Stimulated activated memory B cell treated with anti-CD40 and anti-IgM and Interleukin-4, amounts not matched to agents 10 μg/mL and 1 μg/mL and 100 μg/mL, for 72 hours (primary cell): ENCODE measurements around the gene BMP2K.
"Not testable (repeated sequence)": the region's sequence is repeated elsewhere in the genome, so short reads cannot be mapped to it uniquely, and the experiment has no call there.

ENCODE experiments used
- ATAC-seq: fragments of 150-1000 bp; cut with Tn5 transposase; 2 replicates; pipeline ENCODE4 v1.10.0; 2021
- H3K27ac Mint-ChIP-seq: one replicate; pipeline ENCODE4 v1.8.0; 2022; ENCODE audit warnings: mild to moderate bottlenecking, mixed read lengths
- H3K27me3 Mint-ChIP-seq: one replicate; pipeline ENCODE4 v1.8.0; 2022; ENCODE audit warnings: mixed read lengths
- H3K36me3 Mint-ChIP-seq: one replicate; pipeline ENCODE4 v1.8.0; 2022; ENCODE audit warnings: mixed read lengths
- H3K4me1 Mint-ChIP-seq: one replicate; pipeline ENCODE4 v1.8.0; 2022; ENCODE audit warnings: mixed read lengths
- H3K4me3 Mint-ChIP-seq: one replicate; pipeline ENCODE4 v1.8.0; 2022; ENCODE audit warnings: mild to moderate bottlenecking, moderate library complexity, mixed read lengths
- H3K9me3 Mint-ChIP-seq: one replicate; pipeline ENCODE4 v1.8.0; 2022; ENCODE audit warnings: mixed read lengths

The BMP2K gene

DNA sequence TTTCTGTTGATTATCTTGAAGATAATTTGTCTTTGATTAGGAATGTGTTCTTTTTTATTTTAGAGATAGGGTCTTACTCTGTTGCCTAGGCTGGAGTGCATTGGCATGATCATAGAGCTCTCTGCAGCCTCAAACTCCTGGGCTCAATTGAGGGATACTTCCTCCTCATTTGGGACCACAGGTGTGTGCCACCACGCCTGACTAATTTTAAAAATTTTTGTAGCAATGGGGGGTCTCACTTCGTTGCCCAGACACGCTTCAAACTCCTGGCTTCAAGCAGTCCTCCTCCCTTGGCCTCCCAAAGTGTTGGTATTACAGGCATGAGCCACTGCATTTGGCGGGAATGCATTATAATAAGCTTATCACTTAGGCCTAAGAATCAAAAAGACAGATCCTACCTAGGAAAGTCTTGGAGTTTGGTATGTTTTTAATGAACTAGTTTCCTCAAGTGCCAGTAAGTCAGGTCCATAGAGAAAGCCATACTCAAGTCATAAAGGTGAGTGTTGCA lies 21.7 kb downstream of the BMP2K start:
- peaks cover 42% of the 10 kb centered on the region for H3K36me3 Mint-ChIP-seq
- H3K27me3 Mint-ChIP-seq, result no peaks in the 10 kb centered on the region
- no peak overlapping the region for H3K27ac Mint-ChIP-seq
- ATAC-seq, result no peak
- H3K4me3 Mint-ChIP-seq, result no peak overlapping the region
- no peaks in the 10 kb centered on the region for H3K9me3 Mint-ChIP-seq
- peaks cover 56% of the 10 kb centered on the region for H3K4me1 Mint-ChIP-seq

DNA sequence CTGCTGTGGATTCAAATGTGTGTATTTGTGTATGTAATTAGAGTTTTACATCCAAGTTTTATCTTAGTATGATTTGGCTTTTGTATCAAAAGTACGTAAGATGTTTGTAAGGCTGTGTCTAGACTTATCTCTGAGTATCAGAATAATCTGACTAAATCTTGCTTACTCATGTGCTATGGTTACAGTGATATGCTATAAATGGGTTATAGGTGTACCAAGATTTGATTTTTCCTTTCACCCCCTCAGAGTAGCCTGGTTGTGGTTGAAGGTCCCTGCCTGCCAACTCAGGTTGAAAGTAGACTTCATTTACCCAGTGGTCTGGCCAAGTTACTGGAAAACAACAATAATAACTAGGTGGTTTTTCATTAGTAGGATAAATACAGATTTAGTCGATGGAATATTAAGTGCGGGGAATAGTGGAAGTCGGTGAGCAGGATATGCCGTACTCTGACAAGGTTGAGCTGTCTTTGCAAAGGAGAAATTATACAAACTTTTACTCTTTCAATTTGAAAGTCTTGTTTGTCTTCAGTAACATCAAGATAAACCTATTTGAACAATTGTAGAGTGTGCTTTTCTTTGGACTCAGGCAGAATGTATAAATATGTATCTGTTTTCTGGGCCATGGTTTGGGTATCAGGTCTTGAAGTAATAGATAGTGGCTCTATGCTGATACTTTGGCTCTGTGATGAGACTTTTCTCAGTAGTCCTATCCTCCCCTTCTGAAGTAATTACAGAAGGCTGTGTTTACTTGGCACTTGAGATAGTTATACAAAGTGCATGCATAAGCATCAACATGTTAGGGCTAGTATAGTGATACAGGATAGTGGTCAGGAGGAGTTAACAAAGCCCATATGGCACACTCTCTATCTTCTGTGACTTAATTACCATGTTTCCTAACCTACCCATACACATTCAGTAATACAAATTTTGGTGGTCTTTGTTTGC lies 23.7 kb downstream of the BMP2K start:
- peaks cover 75% of the 10 kb centered on the region for H3K4me1 Mint-ChIP-seq
- H3K27ac Mint-ChIP-seq, result peak overlapping the region; percentile 75
- peak; percentile 41 for ATAC-seq
- no peaks in the 10 kb centered on the region for H3K9me3 Mint-ChIP-seq
- H3K36me3 Mint-ChIP-seq, result peaks cover 38% of the 10 kb centered on the region
- peak overlapping the region; percentile 38 for H3K4me3 Mint-ChIP-seq
- H3K27me3 Mint-ChIP-seq, result no peaks in the 10 kb centered on the region

DNA sequence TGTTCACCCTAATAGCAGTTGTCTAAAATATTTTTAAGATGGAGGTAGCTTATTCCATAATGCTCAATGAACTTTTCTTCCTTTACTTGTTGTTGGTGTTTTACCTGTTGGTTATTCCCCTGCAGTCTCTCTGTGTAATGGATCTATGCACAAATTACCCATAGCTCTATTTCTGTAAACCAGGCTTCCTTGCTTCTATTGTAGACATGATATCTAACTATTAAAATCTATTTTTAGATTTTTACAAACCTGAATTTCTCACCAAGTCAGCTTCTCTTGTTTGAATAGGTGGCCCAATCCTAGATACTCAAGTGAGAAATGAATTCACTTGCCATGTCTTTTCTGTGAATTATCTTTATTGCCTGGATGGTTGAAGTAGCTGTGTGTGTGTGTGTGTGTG lies 24.8 kb downstream of the BMP2K start:
- peak overlapping the region; percentile 56 for H3K27ac Mint-ChIP-seq
- ATAC-seq, result no peak
- H3K4me1 Mint-ChIP-seq, result peaks cover 79% of the 10 kb centered on the region
- H3K4me3 Mint-ChIP-seq, result no peak overlapping the region
- H3K9me3 Mint-ChIP-seq, result peaks cover 2% of the 10 kb centered on the region
- no peaks in the 10 kb centered on the region for H3K27me3 Mint-ChIP-seq
- H3K36me3 Mint-ChIP-seq, result peaks cover 34% of the 10 kb centered on the region

DNA sequence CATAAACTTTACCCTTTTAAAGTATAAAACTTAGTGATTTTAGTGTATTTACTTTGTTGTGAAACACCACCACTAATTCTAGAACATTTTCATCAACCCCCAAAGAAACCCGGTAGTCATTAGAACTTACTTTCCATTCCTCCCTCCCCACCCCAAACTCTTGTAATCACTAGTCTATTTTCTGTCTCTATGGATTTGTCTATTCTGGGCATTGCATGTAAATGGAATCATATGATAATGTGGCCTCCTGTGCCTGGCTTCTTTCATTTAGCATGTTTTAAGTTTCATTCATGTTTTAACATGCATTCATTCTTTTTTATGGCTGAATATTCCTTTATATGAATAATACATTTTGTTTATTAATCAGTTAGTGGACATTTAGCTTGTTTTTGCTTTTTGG lies 27.8 kb downstream of the BMP2K start:
- no peaks in the 10 kb centered on the region for H3K27me3 Mint-ChIP-seq
- no peak for ATAC-seq
- peaks cover 2% of the 10 kb centered on the region for H3K9me3 Mint-ChIP-seq
- H3K27ac Mint-ChIP-seq, result no peak overlapping the region
- H3K36me3 Mint-ChIP-seq, result peaks cover 49% of the 10 kb centered on the region
- H3K4me3 Mint-ChIP-seq, result no peak overlapping the region
- H3K4me1 Mint-ChIP-seq, result peaks cover 71% of the 10 kb centered on the region

DNA sequence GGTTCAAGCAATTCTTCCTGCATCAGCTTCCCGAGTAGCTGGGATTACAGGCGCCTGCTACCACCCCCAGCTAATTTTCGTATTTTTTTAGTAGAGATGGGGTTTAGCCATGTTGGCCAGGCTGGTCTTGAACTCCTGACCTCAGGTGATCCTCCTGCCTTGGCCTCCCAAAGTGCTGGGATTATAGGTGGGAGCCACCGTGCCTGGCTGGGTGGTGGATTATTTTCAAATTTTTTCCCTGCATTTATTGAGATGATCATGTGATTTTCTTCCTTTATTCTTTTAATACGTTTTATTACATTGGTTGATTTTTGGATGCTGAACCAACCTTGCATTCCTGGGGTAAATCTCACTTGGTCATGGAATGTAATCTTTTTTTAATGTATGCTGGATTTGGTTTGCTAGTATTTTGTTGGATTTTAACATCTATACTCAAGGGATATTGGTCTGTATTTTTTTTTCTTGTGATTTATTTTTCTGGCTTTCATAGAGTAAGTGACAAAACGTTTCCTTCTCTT lies 30.9 kb downstream of the BMP2K start:
- Mint-ChIP-seq H3K4me3 (no peak overlapping the region), H3K27ac (no peak overlapping the region), H3K36me3 (peaks cover 48% of the 10 kb centered on the region), H3K9me3 (peaks cover 2% of the 10 kb centered on the region), H3K27me3 (no peaks in the 10 kb centered on the region), H3K4me1 (peaks cover 73% of the 10 kb centered on the region)
- ATAC-seq, result no peak

DNA sequence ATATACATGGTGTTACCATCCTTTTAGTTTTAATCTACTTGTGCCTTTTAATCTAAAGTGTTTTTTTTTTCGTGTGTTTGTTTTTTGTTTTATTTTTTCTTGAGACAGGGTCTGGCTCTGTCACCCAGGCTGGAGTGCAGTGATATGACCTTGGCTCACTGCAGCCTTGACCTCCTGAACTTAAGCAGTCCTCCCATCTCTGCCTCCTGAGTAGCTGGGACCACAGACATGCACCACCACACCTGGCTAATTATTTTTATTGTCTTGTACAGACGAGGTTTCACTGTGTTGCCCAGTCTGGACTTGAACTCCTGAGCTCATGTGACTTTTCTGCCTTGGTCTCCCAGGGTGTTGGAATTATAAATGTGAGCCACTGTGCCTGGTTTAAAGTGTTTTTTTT lies 33.1 kb downstream of the BMP2K start:
- ATAC-seq, result no peak
- peaks cover 14% of the 10 kb centered on the region for H3K9me3 Mint-ChIP-seq
- no peaks in the 10 kb centered on the region for H3K27me3 Mint-ChIP-seq
- peak overlapping the region; percentile 70 for H3K27ac Mint-ChIP-seq
- H3K4me3 Mint-ChIP-seq, result no peak overlapping the region
- peaks cover 77% of the 10 kb centered on the region for H3K4me1 Mint-ChIP-seq
- peaks cover 60% of the 10 kb centered on the region for H3K36me3 Mint-ChIP-seq

DNA sequence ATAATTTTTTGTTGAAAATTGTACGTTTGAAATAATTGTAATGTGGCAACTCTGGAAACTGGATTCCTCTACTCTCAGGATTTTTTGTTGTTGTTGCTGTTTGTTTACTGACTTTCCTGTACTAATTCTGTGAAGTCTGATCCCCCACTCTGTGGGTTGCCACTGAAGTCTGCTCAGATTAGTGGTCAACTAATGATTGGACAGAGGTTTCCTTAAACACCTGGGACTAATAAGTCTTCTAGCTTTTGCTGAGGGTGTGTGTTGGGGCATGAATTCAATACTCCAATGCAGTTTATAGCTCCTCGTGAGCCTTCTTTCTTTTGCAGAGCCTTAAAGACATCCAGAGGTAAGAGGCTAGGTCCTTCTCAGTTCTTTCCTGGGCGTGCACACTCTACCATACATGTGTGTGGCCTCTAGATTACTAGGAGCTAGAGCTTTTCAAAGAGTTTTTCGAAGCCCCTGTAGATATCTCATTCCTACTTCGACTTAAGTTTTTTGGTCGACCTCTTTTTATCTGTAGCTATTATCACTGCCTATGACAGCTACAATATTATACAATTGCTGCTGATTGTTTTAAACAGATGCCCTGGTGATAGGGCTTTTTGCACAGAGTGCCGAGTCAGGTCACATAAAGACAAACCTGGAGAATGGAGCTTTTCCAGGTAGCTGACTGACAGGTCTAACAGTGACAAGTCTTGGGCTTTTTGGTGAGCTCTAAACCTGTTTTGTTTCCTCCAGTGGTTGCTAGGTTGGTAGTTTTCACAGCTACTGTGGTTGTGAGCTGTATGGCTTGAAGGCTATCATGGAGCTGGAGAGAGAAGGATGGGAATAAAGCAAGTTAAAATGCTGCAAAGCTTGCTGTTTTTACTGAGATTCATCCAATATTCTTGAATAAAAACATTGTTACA lies 34.0 kb downstream of the BMP2K start:
- H3K27ac Mint-ChIP-seq, result no peak overlapping the region

DNA sequence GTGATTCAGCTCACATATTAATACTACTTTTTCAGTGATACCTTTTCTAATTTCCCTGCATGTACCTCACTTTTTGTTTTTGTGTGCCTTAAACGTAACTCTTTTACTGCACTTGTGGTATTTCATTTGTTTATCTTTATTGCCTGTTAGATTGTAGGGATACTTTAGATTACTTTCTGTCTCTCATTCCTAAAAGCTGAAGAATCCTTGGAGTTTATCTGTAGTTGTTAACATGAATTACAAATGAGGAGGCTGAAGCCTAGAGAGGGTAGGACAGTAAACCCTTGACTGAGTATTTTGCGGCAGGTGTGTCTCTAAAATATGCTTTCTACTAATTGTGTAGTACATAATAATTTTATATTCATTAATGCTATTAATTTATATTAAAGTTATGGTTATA lies 34.9 kb downstream of the BMP2K start:
- peaks cover 71% of the 10 kb centered on the region for H3K4me1 Mint-ChIP-seq
- H3K9me3 Mint-ChIP-seq, result peaks cover 11% of the 10 kb centered on the region
- H3K36me3 Mint-ChIP-seq, result peaks cover 52% of the 10 kb centered on the region
- H3K27me3 Mint-ChIP-seq, result no peaks in the 10 kb centered on the region
- H3K4me3 Mint-ChIP-seq, result no peak overlapping the region
- H3K27ac Mint-ChIP-seq, result no peak overlapping the region
- ATAC-seq, result no peak

More for the DNA sequence above, 34.0 kb downstream of the BMP2K start:
- Mint-ChIP-seq H3K27me3 (no peaks in the 10 kb centered on the region), H3K4me3 (no peak overlapping the region), H3K36me3 (peaks cover 55% of the 10 kb centered on the region), H3K9me3 (peaks cover 12% of the 10 kb centered on the region), H3K4me1 (peaks cover 69% of the 10 kb centered on the region)
- no peak for ATAC-seq

DNA sequence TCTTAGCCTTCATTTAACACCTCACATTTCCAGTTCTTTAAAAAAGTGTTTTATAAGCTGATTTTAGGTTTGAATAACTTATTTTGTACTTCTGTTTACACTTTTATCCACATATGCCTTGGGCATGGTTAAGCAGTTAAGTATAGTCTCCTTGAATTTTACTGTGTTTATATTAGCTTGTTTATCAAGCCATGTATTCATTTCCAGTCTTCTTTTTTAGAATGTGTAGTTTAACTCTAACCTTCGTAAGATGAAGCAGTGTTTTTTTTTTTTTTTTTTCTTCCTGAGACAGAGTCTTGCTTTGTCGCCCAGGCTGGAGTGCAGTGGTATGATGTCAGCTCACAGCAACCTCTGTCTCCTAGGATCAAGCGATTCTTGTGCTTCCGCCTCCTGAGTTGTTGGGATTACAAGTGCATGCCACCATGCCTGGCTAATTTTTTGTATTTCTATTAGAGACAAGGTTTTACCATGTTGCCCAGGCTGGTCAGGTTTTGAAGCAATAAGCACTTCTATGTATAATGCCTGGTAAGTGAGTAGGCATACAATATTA lies 42.5 kb downstream of the BMP2K start:
- Mint-ChIP-seq H3K4me3 (no peak overlapping the region), H3K27ac (no peak overlapping the region), H3K4me1 (peaks cover 58% of the 10 kb centered on the region), H3K36me3 (peaks cover 24% of the 10 kb centered on the region), H3K27me3 (no peaks in the 10 kb centered on the region), H3K9me3 (peaks cover 7% of the 10 kb centered on the region)
- no peak for ATAC-seq

DNA sequence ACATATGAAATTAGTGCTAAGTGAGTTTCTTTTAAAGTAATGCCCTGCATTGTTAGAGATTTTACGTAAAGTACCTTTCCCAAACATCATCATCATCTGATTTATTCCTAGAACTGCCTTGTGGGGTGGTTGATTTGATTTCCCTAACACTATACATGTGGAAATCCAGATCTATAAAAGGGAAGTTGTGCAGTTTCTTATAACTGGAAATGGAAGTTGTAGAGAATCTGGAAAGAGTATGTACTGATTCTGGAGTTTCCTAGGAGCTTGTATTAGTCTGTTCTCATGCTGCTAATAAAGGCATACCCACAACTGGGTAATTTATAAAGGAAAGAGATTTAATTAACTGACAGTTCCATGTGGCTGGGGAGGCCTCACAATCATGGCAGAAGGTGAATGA lies 47.9 kb downstream of the BMP2K start:
- Mint-ChIP-seq H3K36me3 (peaks cover 38% of the 10 kb centered on the region), H3K4me3 (no peak overlapping the region), H3K4me1 (peaks cover 42% of the 10 kb centered on the region), H3K27me3 (no peaks in the 10 kb centered on the region), H3K27ac (peak overlapping the region; percentile 39), H3K9me3 (no peaks in the 10 kb centered on the region)
- no peak for ATAC-seq

DNA sequence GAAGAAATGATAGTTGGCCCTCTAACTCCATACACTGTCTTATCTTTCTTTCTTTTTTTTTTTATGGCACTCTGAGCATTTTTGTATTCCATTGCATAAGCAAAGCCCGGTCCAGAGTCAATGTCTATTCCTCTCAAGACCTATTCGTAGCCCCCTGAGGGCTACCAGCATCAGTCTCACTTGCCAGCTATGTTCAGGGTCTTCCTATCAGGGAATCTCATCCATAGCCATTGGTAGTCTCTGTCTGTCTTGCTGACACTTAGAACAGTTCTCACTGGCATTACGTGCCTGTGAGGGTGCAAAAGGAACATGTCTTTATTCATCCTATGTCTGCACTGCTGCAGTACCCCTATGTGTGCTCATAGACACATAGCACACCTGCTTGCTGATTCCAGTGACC lies 51.0 kb downstream of the BMP2K start:
- Mint-ChIP-seq H3K4me3 (no peak overlapping the region), H3K27me3 (no peaks in the 10 kb centered on the region), H3K36me3 (peaks cover 61% of the 10 kb centered on the region), H3K27ac (no peak overlapping the region), H3K4me1 (peaks cover 33% of the 10 kb centered on the region), H3K9me3 (no peaks in the 10 kb centered on the region)
- ATAC-seq, result no peak

DNA sequence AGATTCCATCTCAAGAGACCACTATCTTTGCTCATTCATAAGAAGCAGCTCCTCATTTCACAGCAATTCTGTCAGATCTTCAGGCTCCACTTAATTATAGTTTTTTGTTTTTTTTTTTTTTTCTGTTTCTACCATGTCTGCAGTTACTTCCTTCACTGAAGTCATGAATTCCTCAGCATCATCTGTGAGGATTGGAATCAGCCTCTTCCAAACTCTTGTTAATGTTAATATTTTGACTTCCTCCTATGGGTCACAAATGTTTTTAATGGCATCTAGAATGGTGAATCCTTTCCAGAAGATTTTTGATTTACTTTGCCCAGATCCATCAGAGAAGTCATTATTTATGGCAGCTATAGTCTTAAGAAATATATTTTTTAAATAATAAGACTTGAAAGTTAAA lies 53.1 kb downstream of the BMP2K start:
- peaks cover 31% of the 10 kb centered on the region for H3K4me1 Mint-ChIP-seq
- H3K27ac Mint-ChIP-seq, result peak overlapping the region; percentile 53
- H3K27me3 Mint-ChIP-seq, result no peaks in the 10 kb centered on the region

DNA sequence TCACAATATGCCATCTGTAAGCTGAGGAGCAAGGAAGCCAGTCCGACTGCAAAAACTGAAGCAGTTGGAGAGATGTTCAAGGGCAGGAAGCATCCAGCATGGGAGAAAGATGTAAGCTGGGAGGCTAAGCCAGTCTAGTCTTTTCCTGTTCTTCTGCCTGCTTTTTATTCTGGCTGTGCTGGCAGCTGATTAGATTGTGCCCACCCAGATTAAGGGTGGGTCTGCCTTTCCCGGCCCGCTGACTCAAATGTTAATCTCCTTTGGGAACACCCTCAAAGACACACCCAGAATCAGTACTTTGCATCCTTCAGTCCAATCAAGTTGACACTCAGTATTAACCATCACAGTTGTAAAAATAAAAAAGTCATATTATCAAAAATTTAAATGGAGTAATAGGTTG lies 63.5 kb downstream of the BMP2K start:
- H3K4me1 Mint-ChIP-seq, H3K9me3 Mint-ChIP-seq, ATAC-seq, H3K27ac Mint-ChIP-seq, H3K4me3 Mint-ChIP-seq, H3K27me3 Mint-ChIP-seq: not testable (repeated sequence)
- peaks cover 45% of the 10 kb centered on the region for H3K36me3 Mint-ChIP-seq

More for the DNA sequence above, 53.1 kb downstream of the BMP2K start:
- Mint-ChIP-seq H3K9me3 (no peaks in the 10 kb centered on the region), H3K36me3 (peaks cover 65% of the 10 kb centered on the region), H3K4me3 (no peak overlapping the region)
- ATAC-seq, result no peak

DNA sequence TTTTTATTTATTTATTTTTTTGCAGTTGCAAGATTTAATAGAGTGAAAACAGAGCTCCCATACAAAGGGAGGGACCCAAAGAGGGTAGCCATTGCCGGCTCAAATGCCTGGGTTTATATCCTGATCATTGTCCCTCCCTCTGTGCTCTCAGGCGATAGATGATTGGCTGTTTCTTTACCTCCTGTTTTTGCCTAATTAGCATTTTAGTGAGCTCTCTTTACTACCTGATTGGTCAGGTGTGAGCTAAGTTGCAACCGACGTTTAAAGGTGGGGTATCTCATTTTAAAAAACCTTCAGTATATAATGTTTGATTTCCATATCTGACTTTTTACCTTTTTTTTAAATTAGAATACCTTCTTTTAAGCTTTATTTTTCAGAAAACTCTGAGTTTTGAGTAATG lies 64.1 kb downstream of the BMP2K start:
- peaks cover 42% of the 10 kb centered on the region for H3K36me3 Mint-ChIP-seq
- not testable (repeated sequence) for H3K9me3 Mint-ChIP-seq, H3K4me1 Mint-ChIP-seq, H3K4me3 Mint-ChIP-seq, ATAC-seq, H3K27ac Mint-ChIP-seq, H3K27me3 Mint-ChIP-seq

DNA sequence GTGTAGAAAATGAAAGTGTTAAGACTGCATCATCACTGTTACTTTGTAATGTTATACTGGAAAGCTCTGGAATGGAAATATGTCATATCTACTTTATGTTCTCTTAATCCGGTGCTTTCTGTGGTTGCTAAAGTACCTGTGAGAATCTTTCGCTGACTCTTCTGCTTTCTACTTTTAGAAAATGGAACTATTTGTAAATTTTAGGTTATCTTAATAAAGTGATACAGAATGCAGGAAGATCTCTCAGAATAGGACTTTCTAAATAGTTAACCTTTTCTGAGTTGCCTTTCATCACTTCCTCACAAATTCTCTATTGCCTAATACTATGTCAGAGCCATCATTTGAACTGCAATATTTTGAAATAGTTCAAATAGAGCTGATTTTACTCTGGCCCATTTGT lies 69.3 kb downstream of the BMP2K start:
- H3K27me3 Mint-ChIP-seq, result no peaks in the 10 kb centered on the region
- ATAC-seq, result peak; percentile 16
- H3K9me3 Mint-ChIP-seq, result no peaks in the 10 kb centered on the region
- H3K27ac Mint-ChIP-seq, result no peak overlapping the region
- H3K36me3 Mint-ChIP-seq, result peaks cover 12% of the 10 kb centered on the region
- H3K4me3 Mint-ChIP-seq, result no peak overlapping the region
- H3K4me1 Mint-ChIP-seq, result peaks cover 7% of the 10 kb centered on the region
